Panc1 (cell line): ENCODE results near the gene RNF39.

Experiments used
- CTCF ChIP-seq: fragments of 450-650 bp; IDR thresholded peaks from 2 replicates; pipeline ENCODE4 v1.5.1; 2017; ENCODE audit warnings: mild to moderate bottlenecking
- POLR2AphosphoS5 ChIP-seq: IDR thresholded peaks from 2 replicates; pipeline ENCODE4 v1.6.1; 2012; ENCODE audit warnings: mild to moderate bottlenecking, low read depth, low read length, moderate library complexity

GRCh38 chr6:30112402-30112994, 36.9 kb upstream of the RNF39 start:
- TF ChIP-seq CTCF (no peak), POLR2AphosphoS5 (no peak)
